ENCODE data around the gene WDR6.

WDR6 gene

GRCh38 chr3:49034650-49035049 lies 27.5 kb downstream of the WDR6 start:
- DNase-seq = no peak

- DNase-seq = no peak
Measured at GRCh38 chr3:49035281-49035680, 28.1 kb downstream of the WDR6 start.

- no peak for DNase-seq
Measured at GRCh38 chr3:49053543-49053942, 46.4 kb downstream of the WDR6 start.

- no peak for DNase-seq
Measured at GRCh38 chr3:49054344-49054862, 47.2 kb downstream of the WDR6 start.

GRCh38 chr3:49057268-49057667 lies 50.1 kb downstream of the WDR6 start:
- DNase-seq = no peak

- no peak for DNase-seq
Measured at GRCh38 chr3:49058011-49058410, 50.8 kb downstream of the WDR6 start.
